A549 (cell line): ENCODE results near the gene RNF14.
A peak's percentile ranks its signal among the peaks of the same experiment; 100 is the strongest.

Source experiments
- EP300 ChIP-seq, 2 experiments: fragments of >200 bp; sonication (Bioruptor Twin); formaldehyde crosslinking; IDR thresholded peaks; 2 replicates in 1 of 2; 3 replicates in 1 of 2; pipeline ENCODE4 v1.6.1; 2016 to 2017
- NR3C1 ChIP-seq: fragments of >200 bp; sonication (Bioruptor Twin); formaldehyde crosslinking; IDR thresholded peaks from 3 replicates; pipeline ENCODE4 v1.6.1; 2017
- RARB ChIP-seq: fragments of 250-450 bp; sonication (Bioruptor Pico); IDR thresholded peaks from 2 replicates; pipeline ENCODE4 v1.8.0; 2021; ENCODE audit warnings: mild to moderate bottlenecking, moderate library complexity
- TF ChIP-seq, protein P1 (sequence below): fragments of >200 bp; sonication (Bioruptor Twin); formaldehyde crosslinking; IDR thresholded peaks from 3 replicates; pipeline ENCODE4 v1.5.1; 2016
- TF ChIP-seq, protein P2 (sequence below): IDR thresholded peaks from 2 replicates; pipeline ENCODE4 v1.6.1; 2012

GRCh38 chr5:141968914-141969608 is at the start of gene RNF14:
- TF ChIP-seq, protein P1, sequence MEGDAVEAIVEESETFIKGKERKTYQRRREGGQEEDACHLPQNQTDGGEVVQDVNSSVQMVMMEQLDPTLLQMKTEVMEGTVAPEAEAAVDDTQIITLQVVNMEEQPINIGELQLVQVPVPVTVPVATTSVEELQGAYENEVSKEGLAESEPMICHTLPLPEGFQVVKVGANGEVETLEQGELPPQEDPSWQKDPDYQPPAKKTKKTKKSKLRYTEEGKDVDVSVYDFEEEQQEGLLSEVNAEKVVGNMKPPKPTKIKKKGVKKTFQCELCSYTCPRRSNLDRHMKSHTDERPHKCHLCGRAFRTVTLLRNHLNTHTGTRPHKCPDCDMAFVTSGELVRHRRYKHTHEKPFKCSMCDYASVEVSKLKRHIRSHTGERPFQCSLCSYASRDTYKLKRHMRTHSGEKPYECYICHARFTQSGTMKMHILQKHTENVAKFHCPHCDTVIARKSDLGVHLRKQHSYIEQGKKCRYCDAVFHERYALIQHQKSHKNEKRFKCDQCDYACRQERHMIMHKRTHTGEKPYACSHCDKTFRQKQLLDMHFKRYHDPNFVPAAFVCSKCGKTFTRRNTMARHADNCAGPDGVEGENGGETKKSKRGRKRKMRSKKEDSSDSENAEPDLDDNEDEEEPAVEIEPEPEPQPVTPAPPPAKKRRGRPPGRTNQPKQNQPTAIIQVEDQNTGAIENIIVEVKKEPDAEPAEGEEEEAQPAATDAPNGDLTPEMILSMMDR = peak; percentile 89
- TF ChIP-seq, protein P2, sequence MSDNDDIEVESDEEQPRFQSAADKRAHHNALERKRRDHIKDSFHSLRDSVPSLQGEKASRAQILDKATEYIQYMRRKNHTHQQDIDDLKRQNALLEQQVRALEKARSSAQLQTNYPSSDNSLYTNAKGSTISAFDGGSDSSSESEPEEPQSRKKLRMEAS = peak; percentile 69; the same call in 1 of the 2 replicates
- TF ChIP-seq EP300 (IDR thresholded peaks at IDR 0.05) (no peak), RARB (CRISPR knock-in tag) (no peak), NR3C1 (no peak)
